ENCODE measurements around the gene SYP.

Gene SYP

GRCh38 chrX:49199906-49200771 is at the start of gene SYP:
TSS of gene SYP (minus strand) at chrX:49200193. CDS start at chrX:49200186, 7 bp downstream.
- POLR2A ChIA-PET, result interaction anchor here (0.6 to 1.0 kb wide), 4 partner anchors 9 to 63 kb away, joined by 3 to 4 read pairs (median 4); no protein-coding TSS in a partner anchor
- CTCF ChIA-PET, result no interaction called here
- no peaks in the 10 kb centered on the region for H3K9me3 ChIP-seq (ENCODE audit: control insufficient read depth, insufficient read depth, low read depth, low read length)
- TF ChIP-seq KLF10 (tag by site-specific recombination; IDR thresholded peaks at IDR 0.05) (peak; percentile 97), OVOL3 (tag by site-specific recombination; IDR thresholded peaks at IDR 0.05) (no peak), ZNF837 (tag by site-specific recombination; IDR thresholded peaks at IDR 0.05) (no peak), ZNF561 (tag by site-specific recombination; IDR thresholded peaks at IDR 0.05; ENCODE audit: borderline replicate concordance) (peak; percentile 64; the same call in 1 of the 2 replicates), IKZF3 (tag by site-specific recombination; IDR thresholded peaks at IDR 0.05) (peak; percentile 91), SP2 (tag by site-specific recombination; IDR thresholded peaks at IDR 0.05) (peak; percentile 53), ZNF600 (tag by site-specific recombination; IDR thresholded peaks at IDR 0.05) (peak; percentile 77), HIC1 (tag by site-specific recombination; IDR thresholded peaks at IDR 0.05) (no peak), KLF16 (tag by site-specific recombination; IDR thresholded peaks at IDR 0.05) (no peak), ZNF596 (tag by site-specific recombination; IDR thresholded peaks at IDR 0.05) (peak; percentile 50; the same call in 1 of the 2 replicates), GLIS1 (tag by site-specific recombination; IDR thresholded peaks at IDR 0.05) (peak; percentile 72), GLIS2 (tag by site-specific recombination; IDR thresholded peaks at IDR 0.05) (peak; percentile 77), ZNF404 (tag by site-specific recombination; IDR thresholded peaks at IDR 0.05) (no peak), ZSCAN16 (tag by site-specific recombination; IDR thresholded peaks at IDR 0.05) (peak; percentile 75; the same call in 1 of the 2 replicates), SALL2 (tag by site-specific recombination; IDR thresholded peaks at IDR 0.05; ENCODE audit: borderline replicate concordance) (no peak), KLF8 (tag by site-specific recombination; IDR thresholded peaks at IDR 0.05) (peak; percentile 71; the same call in 1 of the 2 replicates), ZNF10 (tag by site-specific recombination; IDR thresholded peaks at IDR 0.05) (0 out of 2 replicates have a peak, but pooled peaks have one; percentile 34), BCL11A (tag by site-specific recombination; IDR thresholded peaks at IDR 0.05; ENCODE audit: low read depth) (0 out of 2 replicates have a peak, but pooled peaks have one; percentile 18), ZNF184 (tag by site-specific recombination; IDR thresholded peaks at IDR 0.05) (no peak), SP7 (tag by site-specific recombination; IDR thresholded peaks at IDR 0.05) (0 out of 2 replicates have a peak, but pooled peaks have one; percentile 25), ZBTB10 (tag by site-specific recombination; IDR thresholded peaks at IDR 0.05) (peak; percentile 30; the same call in 1 of the 2 replicates), ZNF473 (tag by site-specific recombination; IDR thresholded peaks at IDR 0.05) (no peak), ZNF169 (tag by site-specific recombination; IDR thresholded peaks at IDR 0.05) (no peak), KLF1 (tag by site-specific recombination; IDR thresholded peaks at IDR 0.05) (peak; percentile 72), BCL11B (tag by site-specific recombination; IDR thresholded peaks at IDR 0.05; ENCODE audit: low read depth) (0 out of 2 replicates have a peak, but pooled peaks have one; percentile 49), ZNF426 (tag by site-specific recombination; IDR thresholded peaks at IDR 0.05) (no peak), ZNF335 (tag by site-specific recombination; conservative IDR thresholded peaks at IDR 0.05) (peak; percentile 56)
- TF ChIP-seq, protein P1, sequence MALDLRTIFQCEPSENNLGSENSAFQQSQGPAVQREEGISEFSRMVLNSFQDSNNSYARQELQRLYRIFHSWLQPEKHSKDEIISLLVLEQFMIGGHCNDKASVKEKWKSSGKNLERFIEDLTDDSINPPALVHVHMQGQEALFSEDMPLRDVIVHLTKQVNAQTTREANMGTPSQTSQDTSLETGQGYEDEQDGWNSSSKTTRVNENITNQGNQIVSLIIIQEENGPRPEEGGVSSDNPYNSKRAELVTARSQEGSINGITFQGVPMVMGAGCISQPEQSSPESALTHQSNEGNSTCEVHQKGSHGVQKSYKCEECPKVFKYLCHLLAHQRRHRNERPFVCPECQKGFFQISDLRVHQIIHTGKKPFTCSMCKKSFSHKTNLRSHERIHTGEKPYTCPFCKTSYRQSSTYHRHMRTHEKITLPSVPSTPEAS (tag by site-specific recombination; IDR thresholded peaks at IDR 0.05), result peak; percentile 60
- TF ChIP-seq, protein P2, sequence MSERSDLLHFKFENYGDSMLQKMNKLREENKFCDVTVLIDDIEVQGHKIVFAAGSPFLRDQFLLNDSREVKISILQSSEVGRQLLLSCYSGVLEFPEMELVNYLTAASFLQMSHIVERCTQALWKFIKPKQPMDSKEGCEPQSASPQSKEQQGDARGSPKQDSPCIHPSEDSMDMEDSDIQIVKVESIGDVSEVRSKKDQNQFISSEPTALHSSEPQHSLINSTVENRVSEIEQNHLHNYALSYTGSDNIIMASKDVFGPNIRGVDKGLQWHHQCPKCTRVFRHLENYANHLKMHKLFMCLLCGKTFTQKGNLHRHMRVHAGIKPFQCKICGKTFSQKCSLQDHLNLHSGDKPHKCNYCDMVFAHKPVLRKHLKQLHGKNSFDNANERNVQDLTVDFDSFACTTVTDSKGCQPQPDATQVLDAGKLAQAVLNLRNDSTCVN (tag by site-specific recombination; optimal IDR thresholded peaks at IDR 0.05), result peak; percentile 76

More at GRCh38 chrX:49199906-49200771, at the start of gene SYP:
- Histone ChIP-seq H3K4me1 (ENCODE audit: control insufficient read depth, insufficient read depth, low read length) (no peaks in the 10 kb centered on the region), H3K36me3 (ENCODE audit: control insufficient read depth in 2 of 2, insufficient read depth in 1 of 2, low read length in 2 of 2) (no peaks in the 10 kb centered on the region), H3K27ac (ENCODE audit: extremely low read depth, low read depth, low read length) (peak within 1 kb of the TSS; percentile 39; the same call in 1 of the 2 replicates), H3K4me3 (ENCODE audit: low read depth, low read length) (peak within 1 kb of the TSS; percentile 28)
